Brain microvascular endothelial cell (primary cell): Measurements from ENCODE around the gene ACAD10.
"Not testable (repeated sequence)": the region's sequence is repeated elsewhere in the genome, so short reads cannot be mapped to it uniquely, and the experiment has no call there.

Experiments
- DNase-seq: peaks from one replicate; pipeline ENCODE4 v3.0.0-alpha.2; 2020
- H3K27ac ChIP-seq: fragments of 250-450 bp; sonication (Bioruptor Pico); 2 replicates; pipeline ENCODE4 v1.5.1; 2020; ENCODE audit warnings: mild to moderate bottlenecking, moderate library complexity
- H3K27me3 ChIP-seq: fragments of 250-450 bp; sonication (Bioruptor Pico); replicated peaks from 2 replicates; pipeline ENCODE4 v1.5.1; 2020; ENCODE audit warnings: mild to moderate bottlenecking
- H3K36me3 ChIP-seq: fragments of 250-450 bp; sonication (Bioruptor Pico); replicated peaks from 2 replicates; pipeline ENCODE4 v1.5.1; 2020; ENCODE audit warnings: mild to moderate bottlenecking
- H3K4me3 ChIP-seq: 2 replicates; pipeline ENCODE4 v1.5.1; 2011; ENCODE audit warnings: low read depth, mild to moderate bottlenecking, control low read depth, low read length, moderate library complexity
- in situ Hi-C: cut with HindIII; loops from 2 replicates; pipeline ENCODE4 v1.10.0; 2017; ENCODE audit warnings: low sequenced_read_pairs, low pct_ligation_motif_present
- TF ChIP-seq, protein P1 (sequence below): IDR thresholded peaks from 2 replicates; pipeline ENCODE4 v1.5.1; 2011; ENCODE audit warnings: low read depth, mild to moderate bottlenecking, moderate library complexity, low read length, control low read depth, inconsistent platforms; ENCODE audit errors: missing control alignments

ACAD10 gene

DNA sequence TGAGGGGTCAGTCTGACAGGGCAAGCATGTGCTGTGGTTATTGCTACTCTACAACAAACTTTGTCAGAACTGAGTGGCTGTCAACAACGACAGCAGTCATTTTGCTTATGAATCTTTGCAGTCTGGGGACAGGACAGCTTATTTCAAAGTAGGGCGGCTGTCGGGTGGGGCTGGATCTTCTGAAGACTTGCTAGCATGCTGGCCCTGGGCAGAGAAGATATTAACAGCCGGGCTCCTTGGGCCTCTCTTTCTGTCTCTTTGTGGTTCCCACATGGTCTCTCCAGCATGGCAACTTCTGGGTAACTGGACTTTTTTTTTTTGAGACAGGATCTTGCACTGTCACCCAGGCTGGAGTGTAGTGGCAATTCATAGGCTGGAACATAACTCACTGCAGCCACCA lies 46.9 kb downstream of the ACAD10 start:
- in situ Hi-C loops = no loop called here
- TF ChIP-seq, protein P1, sequence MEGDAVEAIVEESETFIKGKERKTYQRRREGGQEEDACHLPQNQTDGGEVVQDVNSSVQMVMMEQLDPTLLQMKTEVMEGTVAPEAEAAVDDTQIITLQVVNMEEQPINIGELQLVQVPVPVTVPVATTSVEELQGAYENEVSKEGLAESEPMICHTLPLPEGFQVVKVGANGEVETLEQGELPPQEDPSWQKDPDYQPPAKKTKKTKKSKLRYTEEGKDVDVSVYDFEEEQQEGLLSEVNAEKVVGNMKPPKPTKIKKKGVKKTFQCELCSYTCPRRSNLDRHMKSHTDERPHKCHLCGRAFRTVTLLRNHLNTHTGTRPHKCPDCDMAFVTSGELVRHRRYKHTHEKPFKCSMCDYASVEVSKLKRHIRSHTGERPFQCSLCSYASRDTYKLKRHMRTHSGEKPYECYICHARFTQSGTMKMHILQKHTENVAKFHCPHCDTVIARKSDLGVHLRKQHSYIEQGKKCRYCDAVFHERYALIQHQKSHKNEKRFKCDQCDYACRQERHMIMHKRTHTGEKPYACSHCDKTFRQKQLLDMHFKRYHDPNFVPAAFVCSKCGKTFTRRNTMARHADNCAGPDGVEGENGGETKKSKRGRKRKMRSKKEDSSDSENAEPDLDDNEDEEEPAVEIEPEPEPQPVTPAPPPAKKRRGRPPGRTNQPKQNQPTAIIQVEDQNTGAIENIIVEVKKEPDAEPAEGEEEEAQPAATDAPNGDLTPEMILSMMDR = no peak
- H3K4me3 ChIP-seq = no peak overlapping the region
- H3K27ac ChIP-seq = no peak overlapping the region
- H3K36me3 ChIP-seq = peaks cover 4% of the 10 kb centered on the region
- no peaks in the 10 kb centered on the region for H3K27me3 ChIP-seq
- no peak for DNase-seq

DNA sequence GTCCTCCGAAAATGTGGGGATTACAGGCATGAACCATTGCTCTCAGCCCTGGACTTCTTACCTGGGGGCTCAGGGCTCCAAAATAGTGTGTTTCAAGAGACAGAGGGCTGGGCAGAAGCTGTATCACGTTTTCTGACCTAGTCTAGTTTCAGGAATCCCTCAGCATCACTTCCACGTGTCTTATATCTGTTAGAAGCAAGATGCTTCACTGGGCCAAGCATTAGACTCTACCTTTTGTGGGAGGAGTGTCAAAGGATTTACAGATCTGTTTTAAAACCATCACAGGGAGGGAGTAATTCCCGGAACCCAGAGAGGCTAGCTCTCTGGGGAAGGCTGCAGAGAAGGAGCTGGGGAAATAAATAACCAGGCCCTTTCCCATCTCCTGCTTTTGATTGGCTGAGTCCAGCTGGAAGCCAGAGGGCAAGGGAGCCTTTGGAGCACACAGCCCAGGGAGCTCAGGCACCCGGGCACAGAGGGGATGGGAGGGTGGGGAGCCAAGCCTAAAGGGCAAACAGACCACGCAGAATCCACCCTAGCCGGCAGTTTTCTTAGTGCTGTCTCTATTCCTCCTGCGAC lies 47.6 kb downstream of the ACAD10 start:
- no peak for DNase-seq
- H3K4me3 ChIP-seq = no peak overlapping the region
- in situ Hi-C loops = no loop called here
- no peaks in the 10 kb centered on the region for H3K27me3 ChIP-seq
- peaks cover 6% of the 10 kb centered on the region for H3K36me3 ChIP-seq
- H3K27ac ChIP-seq = no peak overlapping the region
- TF ChIP-seq, protein P1 = no peak

DNA sequence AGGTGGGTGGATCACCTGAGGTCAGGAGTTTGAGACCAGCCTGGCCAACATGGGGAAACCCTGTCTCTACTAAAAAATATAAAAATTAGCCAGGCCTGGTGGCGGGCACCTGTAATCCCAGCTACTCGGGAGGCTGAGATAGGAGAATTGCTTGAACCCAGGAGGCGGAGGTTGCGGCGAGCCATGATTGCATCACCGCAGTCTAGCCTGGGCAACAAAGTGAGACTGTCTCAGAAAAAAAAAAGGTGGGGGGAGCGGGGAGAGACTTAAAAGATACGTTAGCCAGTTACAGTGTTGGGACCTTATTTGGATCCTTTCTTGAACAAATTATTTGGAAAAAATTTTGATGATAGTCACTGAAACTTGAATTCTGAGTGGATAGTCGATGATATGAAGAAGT lies 53.7 kb downstream of the ACAD10 start:
- DNase-seq, H3K4me3 ChIP-seq, H3K27ac ChIP-seq, H3K27me3 ChIP-seq, in situ Hi-C loops, H3K36me3 ChIP-seq: not testable (repeated sequence)

DNA sequence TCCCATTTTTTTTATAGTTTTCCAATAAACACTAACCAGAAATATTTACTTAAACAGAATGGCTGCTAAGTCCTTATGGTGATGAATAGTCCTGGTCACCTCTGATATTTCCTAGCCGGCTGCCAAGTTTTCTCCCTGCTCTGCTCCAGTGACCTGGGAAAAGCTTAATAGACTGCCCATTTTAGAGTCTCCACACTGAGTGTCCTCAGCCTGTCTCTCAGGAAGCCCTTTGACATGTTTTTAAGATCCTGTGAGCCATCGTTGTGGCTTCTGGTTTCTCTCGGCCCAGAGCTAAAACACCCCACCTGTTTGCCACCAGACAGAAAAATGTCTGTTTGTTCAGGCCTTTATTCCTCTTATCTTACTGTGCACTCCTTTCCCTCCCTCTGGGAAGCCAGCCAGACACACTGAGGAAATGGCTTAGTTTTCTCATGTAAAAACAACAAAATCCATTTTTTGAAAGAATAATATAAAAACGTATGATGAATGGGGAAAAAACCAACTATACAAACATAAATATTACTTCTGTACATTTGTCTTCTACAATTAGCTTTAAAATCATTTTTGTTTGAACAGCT lies 55.5 kb downstream of the ACAD10 start:
- Histone ChIP-seq H3K36me3 (peaks cover 6% of the 10 kb centered on the region), H3K4me3 (no peak overlapping the region), H3K27ac (no peak overlapping the region), H3K27me3 (no peaks in the 10 kb centered on the region)
- in situ Hi-C loops = no loop called here
- TF ChIP-seq, protein P1 = no peak
- DNase-seq = peak; percentile 41

DNA sequence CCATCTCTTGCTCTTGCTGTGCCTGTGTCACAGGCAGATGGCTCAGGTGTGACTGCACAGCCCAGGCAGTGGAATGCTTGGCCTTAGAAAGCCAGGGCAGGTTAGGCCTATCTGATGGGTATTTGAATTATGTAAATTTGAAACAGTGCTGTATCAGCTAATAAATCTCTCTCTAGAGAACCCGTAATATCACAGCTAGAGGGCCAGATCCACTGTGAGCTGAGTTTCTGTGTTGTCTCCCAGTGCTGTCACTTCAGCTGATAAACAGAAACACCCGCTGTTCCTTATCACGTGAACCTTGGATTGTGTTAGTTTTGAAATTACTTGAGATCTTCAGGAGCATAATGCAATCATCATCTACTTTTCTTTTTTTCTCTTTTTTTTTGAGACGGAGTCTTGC lies 59.4 kb downstream of the ACAD10 start:
- TF ChIP-seq, protein P1 = no peak
- Histone ChIP-seq H3K36me3 (peaks cover 2% of the 10 kb centered on the region), H3K27ac (no peak overlapping the region), H3K27me3 (no peaks in the 10 kb centered on the region), H3K4me3 (no peak overlapping the region)
- DNase-seq = no peak
- in situ Hi-C loops = no loop called here

DNA sequence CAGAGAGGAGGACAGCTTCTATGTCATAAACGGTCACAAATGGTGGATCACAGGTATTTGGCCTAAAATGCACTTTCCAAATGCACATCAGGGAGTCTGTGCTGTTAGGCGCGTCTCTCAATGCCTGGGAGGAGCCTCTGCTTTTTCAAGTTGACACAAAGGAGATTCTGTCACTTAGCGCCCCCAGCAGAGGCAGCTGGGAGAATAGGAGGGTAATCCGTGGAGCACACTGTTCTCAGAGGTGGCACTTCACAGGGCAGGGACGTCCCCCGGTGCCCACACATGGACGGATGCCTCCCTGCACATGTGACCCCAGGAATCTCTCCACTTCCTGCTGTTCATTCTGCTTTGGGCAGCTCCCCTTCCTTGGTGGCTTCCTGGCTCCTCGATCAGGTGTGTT lies 61.5 kb downstream of the ACAD10 start:
- H3K27me3 ChIP-seq = no peaks in the 10 kb centered on the region
- no peak overlapping the region for H3K4me3 ChIP-seq
- peaks cover 2% of the 10 kb centered on the region for H3K36me3 ChIP-seq
- TF ChIP-seq, protein P1 = no peak
- no peak for DNase-seq
- H3K27ac ChIP-seq = no peak overlapping the region
- in situ Hi-C loops = no loop called here
